ENCODE measurements around the gene ADAM23.

ADAM23 gene

GRCh38 chr2:206642075-206643025 is 199.0 kb downstream of the ADAM23 start, which contains the start of gene FAM237A:
TSS of gene FAM237A (plus strand) at chr2:206642487. CDS start at chr2:206644237, 1,750 bp downstream.
- no peak for DNase-seq (ENCODE audit: low read depth in 2 of 2)

GRCh38 chr2:206647985-206648384 is 204.7 kb downstream of the ADAM23 start:
- no peak for DNase-seq (ENCODE audit: low read depth in 2 of 2)

GRCh38 chr2:206657087-206657486 is 213.8 kb downstream of the ADAM23 start:
- no peak for DNase-seq (ENCODE audit: low read depth in 2 of 2)

GRCh38 chr2:206665251-206665650 is 221.9 kb downstream of the ADAM23 start:
- no peak for DNase-seq (ENCODE audit: low read depth in 2 of 2)

Data from stimulated activated CD8-positive, alpha-beta memory T cell treated with anti-CD3 and anti-CD28 coated beads, Interleukin-15, amount 100 ng/mL, for 48 hours (primary cell).